ENCODE measurements around the gene GAPDH.
A peak's percentile ranks its signal among the peaks of the same experiment; 100 is the strongest.

Gene GAPDH

GRCh38 chr12:6528539-6529235 lies 5.6 kb upstream of the GAPDH start:
- H3K4me3 ChIP-seq (replicated peaks in 1 of 2; ENCODE audit: low read depth in 2 of 2, low read length in 2 of 2), result no peak overlapping the region
- no peak for DNase-seq (ENCODE audit: low read depth in 2 of 2)
- TF ChIP-seq CTCF (IDR thresholded peaks at IDR 0.05; ENCODE audit: low read depth, low read length), result no peak

GRCh38 chr12:6529291-6529737 lies 5.0 kb upstream of the GAPDH start:
- TF ChIP-seq CTCF (IDR thresholded peaks at IDR 0.05; ENCODE audit: low read depth, low read length), result no peak
- DNase-seq (ENCODE audit: low read depth in 2 of 2), result no peak
- no peak overlapping the region for H3K4me3 ChIP-seq (replicated peaks in 1 of 2; ENCODE audit: low read depth in 2 of 2, low read length in 2 of 2)

- no peak for DNase-seq (ENCODE audit: low read depth in 2 of 2)
- no peak overlapping the region for H3K4me3 ChIP-seq (replicated peaks in 1 of 2; ENCODE audit: low read depth in 2 of 2, low read length in 2 of 2)
- TF ChIP-seq CTCF (IDR thresholded peaks at IDR 0.05; ENCODE audit: low read depth, low read length), result no peak
These were observed 3.6 kb upstream of the GAPDH start for GRCh38 chr12:6530576-6531260.

GRCh38 chr12:6532051-6532926 lies 2.0 kb upstream of the GAPDH start:
- TF ChIP-seq CTCF (IDR thresholded peaks at IDR 0.05; ENCODE audit: low read depth, low read length), result no peak
- peak overlapping the region; percentile 97 to 99 for H3K4me3 ChIP-seq (replicated peaks in 1 of 2; ENCODE audit: low read depth in 2 of 2, low read length in 2 of 2)
- peak; percentile 95 to 98 for DNase-seq (ENCODE audit: low read depth in 2 of 2)

- no peak for TF ChIP-seq CTCF (IDR thresholded peaks at IDR 0.05; ENCODE audit: low read depth, low read length)
- peak; percentile 67 to 71 for DNase-seq (ENCODE audit: low read depth in 2 of 2)
- peak overlapping the region; percentile 97 to 99 for H3K4me3 ChIP-seq (replicated peaks in 1 of 2; ENCODE audit: low read depth in 2 of 2, low read length in 2 of 2)
These were observed 1.2 kb upstream of the GAPDH start for GRCh38 chr12:6532927-6533652.

- no peak for TF ChIP-seq CTCF (IDR thresholded peaks at IDR 0.05; ENCODE audit: low read depth, low read length)
- peak overlapping the region; percentile 97 to 99 for H3K4me3 ChIP-seq (replicated peaks in 1 of 2; ENCODE audit: low read depth in 2 of 2, low read length in 2 of 2)
- no peak for DNase-seq (ENCODE audit: low read depth in 2 of 2)
These were observed 729 bp upstream of the GAPDH start for GRCh38 chr12:6533653-6533922.
